ENCODE measurements around the gene PPP1R3C. TPM values are rescaled to one million over a fixed set of nuclear protein-coding genes. Genes with fewer than 3 reads are reported as not detected.
A peak's percentile ranks its signal among the peaks of the same experiment; 100 is the strongest.

The PPP1R3C gene
- total RNA-seq, 1 donor from 2014 or later = 17.4 TPM

GRCh38 chr10:91621483-91622113, 11.3 kb downstream of the PPP1R3C start:
- TF ChIP-seq CTCF (IDR thresholded peaks at IDR 0.05; ENCODE audit: insufficient read depth, low read length, severe bottlenecking) = no peak
- FAIRE-seq (no peak), DNase-seq (ENCODE audit: low read depth) (no peak)
- no peak overlapping the region for H3K4me3 ChIP-seq (ENCODE audit: low read depth, low read length)
- no peaks in the 10 kb centered on the region for H3K36me3 ChIP-seq (ENCODE audit: control insufficient read depth, insufficient read depth, low read length)
- no peaks in the 10 kb centered on the region for H3K27me3 ChIP-seq (ENCODE audit: control insufficient read depth, insufficient read depth, low read length)

GRCh38 chr10:91617072-91617609, 15.7 kb downstream of the PPP1R3C start:
- H3K4me3 ChIP-seq (ENCODE audit: low read depth, low read length) = no peak overlapping the region
- FAIRE-seq = no peak

DNA sequence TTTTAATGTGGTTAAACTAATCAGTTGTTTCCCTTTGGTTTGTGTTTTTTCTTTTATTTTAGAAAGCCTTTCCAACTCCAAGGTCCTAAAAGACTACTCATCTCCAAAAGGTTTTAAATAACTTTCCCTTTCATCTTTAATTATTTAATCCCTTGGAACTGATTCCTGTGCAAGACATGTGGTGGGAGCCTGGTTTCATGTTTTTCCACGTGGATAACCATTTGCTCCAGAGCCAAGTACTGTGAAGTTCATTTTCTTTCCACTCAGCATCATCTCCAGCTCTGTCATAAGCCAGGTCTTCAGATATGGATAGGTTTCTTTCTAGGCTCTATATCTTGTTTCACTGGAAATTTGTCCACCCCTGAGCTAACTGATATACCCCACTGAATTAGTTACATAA, 16.7 kb downstream of the PPP1R3C start:
- no peaks in the 10 kb centered on the region for H3K27me3 ChIP-seq (ENCODE audit: control insufficient read depth, insufficient read depth, low read length)
- FAIRE-seq = no peak
- DNase-seq (ENCODE audit: low read depth) = no peak
- no peak for TF ChIP-seq CTCF (IDR thresholded peaks at IDR 0.05; ENCODE audit: insufficient read depth, low read length, severe bottlenecking)
- no peak overlapping the region for H3K4me3 ChIP-seq (ENCODE audit: low read depth, low read length)
- no peaks in the 10 kb centered on the region for H3K36me3 ChIP-seq (ENCODE audit: control insufficient read depth, insufficient read depth, low read length)

More at GRCh38 chr10:91617072-91617609, 15.7 kb downstream of the PPP1R3C start:
- DNase-seq (ENCODE audit: low read depth) = peak; percentile 90
- no peak for TF ChIP-seq CTCF (IDR thresholded peaks at IDR 0.05; ENCODE audit: insufficient read depth, low read length, severe bottlenecking)
- no peaks in the 10 kb centered on the region for H3K36me3 ChIP-seq (ENCODE audit: control insufficient read depth, insufficient read depth, low read length)
- no peaks in the 10 kb centered on the region for H3K27me3 ChIP-seq (ENCODE audit: control insufficient read depth, insufficient read depth, low read length)

DNA sequence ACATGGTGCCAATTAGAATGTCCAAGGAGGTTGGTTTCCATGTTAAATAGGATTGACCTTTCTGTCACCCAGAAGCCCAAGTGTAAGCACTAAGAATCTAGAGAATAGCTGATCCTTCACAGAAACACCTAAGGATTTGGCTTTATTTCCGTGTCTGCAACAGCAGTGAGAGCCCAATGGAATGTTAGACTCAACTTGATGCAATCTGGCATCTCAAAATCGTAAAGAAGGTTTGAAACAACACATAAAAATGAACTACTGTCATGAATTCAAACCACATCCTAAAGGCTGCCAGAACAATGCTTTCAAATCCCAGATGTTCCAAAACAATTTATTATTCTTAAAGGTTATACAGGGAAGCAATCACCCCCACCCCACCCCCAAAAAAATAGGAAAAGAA, 18.6 kb downstream of the PPP1R3C start:
- FAIRE-seq = no peak
- DNase-seq (ENCODE audit: low read depth) = no peak
- Histone ChIP-seq H3K36me3 (ENCODE audit: control insufficient read depth, insufficient read depth, low read length) (no peaks in the 10 kb centered on the region), H3K4me3 (ENCODE audit: low read depth, low read length) (no peak overlapping the region), H3K27me3 (ENCODE audit: control insufficient read depth, insufficient read depth, low read length) (no peaks in the 10 kb centered on the region)
- no peak for TF ChIP-seq CTCF (IDR thresholded peaks at IDR 0.05; ENCODE audit: insufficient read depth, low read length, severe bottlenecking)

DNA sequence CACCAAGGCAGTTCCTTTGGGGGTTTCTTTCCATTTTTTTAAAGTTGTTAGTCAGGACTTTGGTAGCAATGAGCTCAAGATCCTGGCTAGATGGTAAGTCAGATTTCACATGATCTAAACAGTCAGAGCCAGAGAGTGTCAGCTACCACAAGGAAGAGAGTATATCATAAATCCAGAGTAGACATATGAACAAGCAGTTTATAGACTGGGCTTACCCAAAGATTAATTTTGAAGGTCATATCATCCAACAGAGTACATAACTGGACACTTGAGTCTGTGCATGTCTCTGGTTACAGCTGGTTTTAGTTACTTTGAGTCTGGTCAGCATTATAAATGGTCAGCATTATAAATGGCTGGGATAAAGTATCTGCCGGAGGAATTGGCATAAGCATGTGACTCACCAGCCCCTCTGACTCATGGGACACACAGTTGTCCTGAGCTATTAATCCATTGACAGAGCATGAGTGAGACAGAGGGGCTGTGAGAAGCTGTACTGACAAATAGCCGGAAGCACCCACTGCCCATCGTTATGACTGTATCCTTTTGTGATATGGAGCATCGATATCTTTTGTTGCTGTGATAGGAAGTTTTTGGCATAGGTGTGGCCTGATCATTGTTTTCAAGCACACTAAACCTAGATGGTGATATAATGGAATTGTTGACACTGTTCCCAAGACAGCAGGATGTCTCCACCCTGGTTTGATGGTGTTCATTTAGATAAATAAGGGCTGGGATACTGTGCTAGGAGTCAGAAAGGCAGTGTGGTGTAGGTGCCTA, 19.3 kb downstream of the PPP1R3C start:
- no peak overlapping the region for H3K4me3 ChIP-seq (ENCODE audit: low read depth, low read length)
- H3K36me3 ChIP-seq (ENCODE audit: control insufficient read depth, insufficient read depth, low read length) = no peaks in the 10 kb centered on the region
- peak; percentile 58 for FAIRE-seq
- peak; percentile 96 for DNase-seq (ENCODE audit: low read depth)
- TF ChIP-seq CTCF (IDR thresholded peaks at IDR 0.05; ENCODE audit: insufficient read depth, low read length, severe bottlenecking) = no peak
- no peaks in the 10 kb centered on the region for H3K27me3 ChIP-seq (ENCODE audit: control insufficient read depth, insufficient read depth, low read length)
